ENCODE data around the gene SLC22A17. TPM values are rescaled to one million over a fixed set of nuclear protein-coding genes. Genes with fewer than 3 reads are reported as not detected.

SLC22A17 gene
- total and polyA plus RNA-seq, 2 of the 13 experiments (the other 11 are each of a cell fraction or from before 2014, with no cell fraction given): 0.95 to 1.1 TPM

- TF ChIP-seq NONO (IDR thresholded peaks at IDR 0.05) (no peak), NONO (CRISPR knock-in tag; conservative IDR thresholded peaks at IDR 0.05) (no peak; the same call in none of the 2 replicates), NFKBIZ (CRISPR knock-in tag; IDR thresholded peaks at IDR 0.05) (no peak), KLF6 (CRISPR knock-in tag; IDR thresholded peaks at IDR 0.05) (no peak; the same call in 1 of the 2 replicates), KAT7 (CRISPR knock-in tag; IDR thresholded peaks at IDR 0.05; ENCODE audit: borderline replicate concordance) (no peak), SRSF1 (optimal IDR thresholded peaks at IDR 0.05; ENCODE audit: low read depth, low read length) (no peak), ZNF30 (CRISPR knock-in tag; IDR thresholded peaks at IDR 0.05) (no peak), SIX1 (CRISPR knock-in tag; IDR thresholded peaks at IDR 0.05; ENCODE audit: borderline replicate concordance) (0 out of 2 replicates have a peak, but pooled peaks have one; percentile 10), ZNF232 (CRISPR knock-in tag; IDR thresholded peaks at IDR 0.05; ENCODE audit: borderline replicate concordance) (no peak), CHCHD3 (CRISPR knock-in tag; IDR thresholded peaks at IDR 0.05) (0 out of 2 replicates have a peak, but pooled peaks have one; percentile 61), EEA1 (CRISPR knock-in tag; IDR thresholded peaks at IDR 0.05; ENCODE audit: borderline replicate concordance) (no peak), KDM1A (CRISPR knock-in tag; IDR thresholded peaks at IDR 0.05) (no peak), SCMH1 (CRISPR knock-in tag; IDR thresholded peaks at IDR 0.05; ENCODE audit: borderline replicate concordance) (no peak), ZFP36 (IDR thresholded peaks at IDR 0.05; ENCODE audit: borderline replicate concordance, low read depth, low read length, partially characterized antibody) (no peak), CENPX (CRISPR knock-in tag; IDR thresholded peaks at IDR 0.05) (no peak), ZNF770 (CRISPR knock-in tag; IDR thresholded peaks at IDR 0.05) (no peak), ZNF713 (CRISPR knock-in tag; IDR thresholded peaks at IDR 0.05) (no peak), ISX (CRISPR knock-in tag; conservative IDR thresholded peaks at IDR 0.05) (no peak), HNRNPH1 (optimal IDR thresholded peaks at IDR 0.05; ENCODE audit: low read depth, low read length) (no peak), ZNF841 (CRISPR knock-in tag; IDR thresholded peaks at IDR 0.05; ENCODE audit: borderline replicate concordance) (no peak)
- TF ChIP-seq, protein P1, sequence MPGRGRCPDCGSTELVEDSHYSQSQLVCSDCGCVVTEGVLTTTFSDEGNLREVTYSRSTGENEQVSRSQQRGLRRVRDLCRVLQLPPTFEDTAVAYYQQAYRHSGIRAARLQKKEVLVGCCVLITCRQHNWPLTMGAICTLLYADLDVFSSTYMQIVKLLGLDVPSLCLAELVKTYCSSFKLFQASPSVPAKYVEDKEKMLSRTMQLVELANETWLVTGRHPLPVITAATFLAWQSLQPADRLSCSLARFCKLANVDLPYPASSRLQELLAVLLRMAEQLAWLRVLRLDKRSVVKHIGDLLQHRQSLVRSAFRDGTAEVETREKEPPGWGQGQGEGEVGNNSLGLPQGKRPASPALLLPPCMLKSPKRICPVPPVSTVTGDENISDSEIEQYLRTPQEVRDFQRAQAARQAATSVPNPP (CRISPR knock-in tag; IDR thresholded peaks at IDR 0.05): no peak; the same call in 1 of the 2 replicates
- TF ChIP-seq, protein P2, sequence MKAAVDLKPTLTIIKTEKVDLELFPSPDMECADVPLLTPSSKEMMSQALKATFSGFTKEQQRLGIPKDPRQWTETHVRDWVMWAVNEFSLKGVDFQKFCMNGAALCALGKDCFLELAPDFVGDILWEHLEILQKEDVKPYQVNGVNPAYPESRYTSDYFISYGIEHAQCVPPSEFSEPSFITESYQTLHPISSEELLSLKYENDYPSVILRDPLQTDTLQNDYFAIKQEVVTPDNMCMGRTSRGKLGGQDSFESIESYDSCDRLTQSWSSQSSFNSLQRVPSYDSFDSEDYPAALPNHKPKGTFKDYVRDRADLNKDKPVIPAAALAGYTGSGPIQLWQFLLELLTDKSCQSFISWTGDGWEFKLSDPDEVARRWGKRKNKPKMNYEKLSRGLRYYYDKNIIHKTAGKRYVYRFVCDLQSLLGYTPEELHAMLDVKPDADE (CRISPR knock-in tag; IDR thresholded peaks at IDR 0.05): no peak
- TF ChIP-seq, protein P3, sequence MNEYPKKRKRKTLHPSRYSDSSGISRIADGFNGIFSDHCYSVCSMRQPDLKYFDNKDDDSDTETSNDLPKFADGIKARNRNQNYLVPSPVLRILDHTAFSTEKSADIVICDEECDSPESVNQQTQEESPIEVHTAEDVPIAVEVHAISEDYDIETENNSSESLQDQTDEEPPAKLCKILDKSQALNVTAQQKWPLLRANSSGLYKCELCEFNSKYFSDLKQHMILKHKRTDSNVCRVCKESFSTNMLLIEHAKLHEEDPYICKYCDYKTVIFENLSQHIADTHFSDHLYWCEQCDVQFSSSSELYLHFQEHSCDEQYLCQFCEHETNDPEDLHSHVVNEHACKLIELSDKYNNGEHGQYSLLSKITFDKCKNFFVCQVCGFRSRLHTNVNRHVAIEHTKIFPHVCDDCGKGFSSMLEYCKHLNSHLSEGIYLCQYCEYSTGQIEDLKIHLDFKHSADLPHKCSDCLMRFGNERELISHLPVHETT (CRISPR knock-in tag; conservative IDR thresholded peaks at IDR 0.05): no peak
These were observed 26.0 kb downstream of the SLC22A17 start (continued) for GRCh38 chr14:23326491-23327332.
